ENCODE data around the gene FIS1.

FIS1 gene

DNA sequence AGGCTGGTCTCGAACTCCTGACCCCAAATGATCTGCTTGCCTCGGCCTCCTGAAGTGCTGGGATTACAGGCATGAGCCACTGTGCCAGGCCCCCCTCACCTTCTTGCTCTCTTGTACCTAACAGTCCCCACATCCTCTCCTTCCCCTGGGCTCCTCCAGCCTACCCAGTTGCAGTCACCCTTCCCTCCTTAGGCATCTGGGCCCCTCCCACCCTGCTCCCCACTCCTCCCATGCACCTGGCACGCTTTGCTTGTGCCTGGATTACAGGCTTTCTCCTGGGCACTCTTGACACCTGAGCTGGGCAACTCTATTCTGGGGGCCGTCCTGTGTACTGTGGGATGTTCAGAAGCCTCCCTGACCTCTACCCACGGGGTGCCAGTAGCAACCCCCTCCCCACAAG lies 10.2 kb downstream of the FIS1 start:
- DNase-seq (ENCODE audit: low read depth, low spot score): no peak

DNA sequence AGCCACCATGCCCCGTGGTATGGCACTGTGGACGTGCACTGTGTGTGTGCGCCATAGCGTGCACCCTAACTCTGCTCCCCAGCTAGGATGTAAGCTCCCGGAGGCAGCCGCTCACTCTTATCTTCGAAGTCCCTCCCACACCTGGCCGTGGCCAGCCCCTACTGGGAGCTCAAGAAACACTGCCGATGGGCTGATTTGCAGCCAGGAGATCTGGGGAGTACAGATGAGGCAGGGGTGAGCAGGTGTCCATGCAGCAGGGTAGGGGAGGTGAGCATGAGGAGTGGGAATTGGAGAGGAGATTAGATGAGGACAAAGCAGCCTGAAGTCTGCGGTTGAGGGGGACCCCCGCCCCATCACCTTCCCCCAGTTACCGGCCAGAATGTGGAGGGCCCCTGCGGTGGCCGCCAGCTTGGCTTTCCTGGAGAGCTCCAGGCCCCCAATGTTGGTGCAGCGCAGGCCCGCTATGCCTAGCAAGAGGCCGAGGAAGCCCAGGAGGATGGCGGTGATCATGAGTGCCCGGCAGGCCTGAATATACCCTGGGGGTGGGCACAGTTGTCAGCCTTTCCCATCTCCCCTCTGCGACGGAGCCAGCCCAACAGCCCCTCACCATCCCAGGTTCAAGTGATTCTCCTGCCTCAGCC lies 10.9 kb downstream of the FIS1 start:
- DNase-seq (ENCODE audit: low read depth, low spot score): no peak

DNA sequence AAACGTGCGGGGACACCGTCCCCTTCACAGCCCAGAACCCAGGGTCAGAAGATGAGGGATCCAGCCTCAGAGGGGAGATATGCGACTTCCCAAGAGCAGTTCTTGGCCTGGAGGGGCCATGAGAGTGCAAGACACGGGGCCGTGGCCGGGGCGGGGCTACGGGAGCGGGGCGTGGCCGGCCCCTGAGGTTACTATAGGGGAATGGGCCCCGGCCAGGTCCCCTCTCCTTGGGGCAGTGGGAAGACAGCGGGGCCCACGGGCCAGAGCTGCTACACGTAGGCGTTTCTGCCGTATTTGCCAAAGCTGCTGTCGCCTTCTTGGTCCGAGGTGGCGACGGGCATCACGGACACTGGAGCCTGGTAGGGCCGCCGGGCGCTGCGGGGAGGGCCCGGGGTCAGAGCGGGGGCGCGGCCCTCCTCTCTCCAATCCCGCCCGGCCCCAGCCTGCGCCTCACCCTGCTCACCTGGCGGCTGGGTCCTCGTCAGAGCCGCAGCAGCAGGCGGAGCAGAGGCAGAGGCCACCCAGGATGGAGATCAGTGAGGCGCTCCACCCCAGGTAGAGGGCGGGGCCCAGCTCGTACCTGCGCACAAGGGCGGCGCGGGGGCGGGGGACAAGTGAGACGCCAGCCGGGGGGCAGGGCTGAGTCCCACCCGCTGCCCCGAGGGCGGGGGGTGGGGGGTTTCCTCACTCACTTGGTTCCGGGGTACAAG lies 12.6 kb downstream of the FIS1 start:
- no peak for DNase-seq (ENCODE audit: low read depth, low spot score)

DNA sequence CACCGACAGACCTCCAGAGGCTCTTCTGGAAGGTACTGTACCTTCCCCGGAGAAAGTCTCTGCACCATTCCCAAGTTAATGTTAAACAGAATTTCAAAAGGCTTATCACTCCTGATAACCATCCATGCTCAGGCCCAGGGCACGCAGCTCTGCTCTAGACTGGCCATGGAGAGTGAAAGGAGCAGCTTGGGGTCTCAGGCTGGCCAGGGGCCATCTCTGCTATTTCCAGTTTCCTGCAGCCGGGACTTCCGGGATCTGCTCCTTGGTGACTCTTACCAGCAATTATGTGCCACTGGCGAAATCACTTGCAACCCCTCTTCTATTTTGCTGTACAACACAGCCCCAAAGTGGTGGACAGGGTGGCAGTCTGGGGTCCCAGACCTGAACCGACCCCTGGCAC lies 13.2 kb downstream of the FIS1 start:
- no peak for DNase-seq (ENCODE audit: low read depth, low spot score)

DNA sequence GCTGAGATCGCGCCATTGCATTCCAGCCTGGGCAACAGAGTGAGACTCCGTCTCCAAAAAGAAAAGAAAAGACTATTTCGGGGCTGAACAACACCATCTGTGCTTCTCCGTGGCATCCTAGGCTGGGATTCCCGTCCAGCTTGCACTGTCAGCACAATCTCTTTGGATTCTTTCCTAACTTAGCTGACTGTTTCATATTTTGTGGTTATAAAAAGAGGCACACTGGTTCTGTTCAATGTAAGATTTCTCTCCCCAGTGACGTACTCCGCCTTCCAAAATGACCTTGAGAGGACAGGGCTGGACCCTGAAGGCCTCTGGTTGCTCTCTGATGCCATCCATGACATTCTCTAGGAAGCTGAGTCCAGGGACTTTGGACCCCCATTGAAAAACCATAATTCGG lies 18.2 kb downstream of the FIS1 start:
- DNase-seq (ENCODE audit: low read depth, low spot score): no peak

DNA sequence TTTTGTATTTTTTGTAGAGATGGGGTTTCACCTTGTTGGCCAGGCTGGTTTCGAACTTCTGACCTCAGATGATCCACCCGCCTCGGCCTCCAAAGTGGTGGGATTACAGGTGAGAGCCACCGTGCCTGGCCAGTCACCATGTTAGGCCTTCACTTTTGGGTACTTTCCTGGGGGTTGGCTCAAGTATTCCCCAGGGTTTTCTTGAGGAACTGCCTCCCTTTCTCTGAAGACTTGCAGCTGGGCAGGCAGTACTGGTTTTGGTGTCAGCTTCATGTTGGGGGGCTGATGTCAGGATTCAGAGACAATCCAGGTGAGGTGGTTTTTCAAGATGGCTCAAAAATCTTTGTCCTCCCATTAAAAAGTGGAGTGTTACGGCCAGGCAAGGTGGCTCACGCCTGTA lies 19.2 kb downstream of the FIS1 start:
- no peak for DNase-seq (ENCODE audit: low read depth, low spot score)

DNA sequence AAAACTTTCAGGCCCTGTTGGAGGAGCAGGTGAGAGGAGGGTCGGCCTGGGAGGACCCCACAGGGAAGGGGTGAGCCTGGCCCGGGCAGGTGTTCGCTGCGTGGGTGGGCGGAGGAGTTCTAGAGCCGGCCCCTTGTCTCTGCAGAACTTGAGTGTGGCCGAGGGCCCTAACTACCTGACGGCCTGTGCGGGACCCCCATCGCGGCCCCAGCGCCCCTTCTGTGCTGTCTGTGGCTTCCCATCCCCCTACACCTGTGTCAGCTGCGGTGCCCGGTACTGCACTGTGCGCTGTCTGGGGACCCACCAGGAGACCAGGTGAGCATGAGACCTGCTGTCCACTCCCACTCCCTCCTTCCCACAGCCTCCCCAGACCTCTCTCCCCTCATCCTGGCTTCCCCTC lies 21.4 kb downstream of the FIS1 start:
- no peak for DNase-seq (ENCODE audit: low read depth, low spot score)

DNA sequence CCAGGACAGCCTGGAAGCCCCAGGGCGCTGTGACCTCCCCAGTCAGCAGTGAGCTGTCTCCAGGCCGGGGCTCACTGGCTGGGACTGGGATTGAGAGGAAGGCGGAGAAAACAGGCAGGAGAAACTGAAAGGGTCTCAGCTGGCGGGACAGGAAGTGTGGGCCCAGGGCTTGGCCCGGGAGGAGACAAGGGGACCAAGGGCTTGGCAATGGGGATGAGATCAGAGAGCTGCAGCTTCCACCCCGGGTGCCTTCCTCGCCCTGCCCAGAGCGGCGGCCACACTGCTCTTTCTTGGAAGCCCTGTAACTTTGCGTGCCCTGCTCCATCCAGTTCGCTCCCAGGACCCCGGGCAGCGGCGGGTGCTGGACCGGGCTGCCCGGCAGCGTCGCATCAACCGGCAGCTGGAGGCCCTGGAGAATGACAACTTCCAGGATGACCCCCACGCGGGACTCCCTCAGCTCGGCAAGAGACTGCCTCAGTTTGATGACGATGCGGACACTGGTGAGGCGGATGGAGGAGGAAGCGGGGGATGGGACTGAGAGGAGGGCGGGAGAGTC lies 22.5 kb downstream of the FIS1 start:
- DNase-seq (ENCODE audit: low read depth, low spot score): no peak

DNA sequence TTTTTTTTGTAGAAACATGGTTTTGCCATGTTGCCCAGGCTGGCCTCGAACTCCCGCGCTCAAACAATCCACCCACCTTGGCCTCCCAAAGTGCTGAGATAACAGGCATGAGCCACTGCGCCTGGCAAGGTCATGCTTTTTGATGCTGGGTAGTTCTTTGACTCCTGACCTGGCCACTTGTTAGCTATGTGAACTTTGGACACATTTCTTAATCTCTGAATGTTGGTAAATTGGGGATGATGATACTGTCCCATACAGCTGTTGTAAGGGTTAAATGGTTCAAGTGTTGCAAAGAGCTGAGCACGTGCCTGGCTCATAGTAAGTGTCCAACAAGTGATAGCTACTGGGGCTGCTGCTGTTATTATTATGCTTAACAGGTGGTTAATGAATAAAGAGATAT lies 24.6 kb downstream of the FIS1 start:
- no peak for DNase-seq (ENCODE audit: low read depth, low spot score)

DNA sequence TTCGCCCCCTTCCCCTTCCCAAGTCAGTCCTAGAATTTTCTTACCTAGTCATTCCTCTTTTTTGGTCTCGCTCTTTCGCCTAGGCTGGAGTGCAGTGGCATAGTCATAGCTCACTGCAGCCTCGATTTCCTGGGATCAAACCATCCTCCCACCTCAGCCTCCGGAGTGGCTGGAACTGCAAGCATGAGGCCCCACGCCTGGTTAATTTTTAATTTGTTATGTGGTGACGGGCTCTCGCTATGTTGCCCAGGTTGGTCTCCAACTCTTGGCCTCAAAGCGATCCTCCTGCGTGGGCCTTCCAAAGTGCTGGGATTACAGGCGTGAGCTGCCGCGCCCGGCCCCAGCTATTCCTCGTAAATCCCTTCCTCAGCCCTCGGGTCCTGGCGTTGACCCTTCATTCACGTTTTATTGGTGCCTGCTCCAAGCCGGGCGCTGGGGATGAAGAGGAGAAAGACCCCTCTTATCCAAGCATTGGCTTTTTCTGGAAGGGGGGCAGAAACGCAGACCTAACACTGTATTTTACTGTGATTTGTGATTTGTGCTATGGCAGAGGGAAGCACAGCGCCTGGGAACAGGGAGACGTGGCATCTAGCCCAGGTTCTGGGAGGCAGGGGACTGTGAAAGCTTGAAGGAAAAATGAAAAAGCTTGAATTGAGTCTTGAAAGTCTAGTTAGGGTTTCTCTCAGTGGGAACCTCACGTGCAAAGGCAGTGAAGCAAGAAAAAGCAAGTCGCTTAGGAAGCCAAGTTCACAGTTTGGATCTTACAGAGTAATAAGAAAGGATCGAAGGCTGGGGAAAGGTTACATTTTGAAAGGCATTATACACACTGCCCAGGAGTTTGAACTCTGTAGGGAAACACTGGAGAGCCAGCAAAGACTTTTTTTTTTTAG lies 26.4 kb downstream of the FIS1 start:
- DNase-seq (ENCODE audit: low read depth, low spot score): no peak

DNA sequence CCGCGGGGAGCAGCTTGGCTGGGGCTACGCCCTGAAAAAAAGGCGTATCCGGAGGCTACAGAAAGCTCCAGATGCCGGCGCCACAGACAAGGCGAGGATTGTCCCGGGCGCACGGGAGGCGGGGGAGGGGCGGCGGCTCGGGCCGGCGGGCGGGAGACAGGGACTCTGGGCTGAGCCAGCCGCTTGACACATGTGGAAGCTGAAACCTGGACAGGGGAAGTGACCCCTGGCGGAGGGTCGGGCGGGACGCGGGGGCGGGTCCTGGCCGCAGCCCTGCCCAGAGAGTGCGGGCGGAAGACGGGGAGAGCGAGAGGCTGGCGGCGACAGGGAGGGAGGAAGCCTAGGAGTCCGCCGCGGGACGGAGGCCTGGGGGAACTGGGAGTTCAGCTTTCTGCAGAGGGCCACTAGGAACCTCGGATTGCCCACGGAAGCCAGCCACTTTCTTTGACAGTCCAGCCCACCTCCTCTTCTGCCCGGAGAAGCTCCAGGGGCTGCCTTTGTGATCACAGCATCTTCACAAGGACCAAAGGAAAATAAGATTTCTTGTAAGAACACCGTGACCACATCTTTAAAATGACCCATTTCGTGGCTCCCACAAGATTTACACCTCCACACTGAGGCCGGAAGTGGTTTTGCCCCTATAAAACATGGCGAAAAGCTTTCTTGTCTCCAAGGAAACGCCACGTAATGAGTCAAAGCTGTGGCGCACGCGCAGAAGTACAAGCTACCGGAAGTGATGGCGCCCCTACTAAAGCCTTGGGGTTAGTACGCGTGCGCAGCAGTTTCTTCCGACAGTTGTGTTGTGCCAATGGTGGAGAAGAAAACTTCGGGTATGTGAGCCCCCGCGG lies 27.3 kb downstream of the FIS1 start, which contains the start of the genes PLOD3 and ZNHIT1:
TSS of gene PLOD3 (minus strand) at position 194 of the 848 bp plus-strand sequence. CDS start 307 bp downstream, outside the sequence.
TSS of gene ZNHIT1 (plus strand) at position 778 of the 848 bp plus-strand sequence. CDS start at position 809, 31 bp downstream.
- peak; percentile 89 for DNase-seq (ENCODE audit: low read depth, low spot score)

DNA sequence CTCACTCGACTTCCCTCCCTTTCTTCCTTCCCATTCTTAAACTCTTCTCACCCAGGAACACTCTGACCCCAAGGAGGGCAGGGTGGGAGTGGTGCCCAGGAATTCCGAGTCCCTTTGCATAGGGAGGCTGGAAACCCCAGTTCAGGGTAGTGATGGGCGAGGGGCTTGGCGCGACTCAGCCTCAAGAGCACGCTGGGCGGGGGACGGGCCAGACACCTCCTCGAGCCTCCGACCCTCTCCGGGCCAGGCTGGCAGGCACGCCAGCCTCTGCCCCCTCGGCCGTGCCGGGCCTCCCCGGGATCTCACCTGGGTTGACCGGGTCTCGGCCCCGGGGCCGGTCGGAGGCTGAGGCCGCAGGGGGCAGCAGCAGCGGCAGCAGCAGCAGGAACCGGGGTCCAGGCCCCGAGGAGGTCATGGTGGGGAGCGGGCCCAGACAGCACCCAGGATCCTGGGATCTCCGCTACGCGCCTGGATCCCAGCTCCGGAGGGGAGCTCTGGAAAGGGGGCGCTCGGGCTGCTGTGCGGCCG lies 28.0 kb downstream of the FIS1 start:
- DNase-seq (ENCODE audit: low read depth, low spot score): no peak

DNA sequence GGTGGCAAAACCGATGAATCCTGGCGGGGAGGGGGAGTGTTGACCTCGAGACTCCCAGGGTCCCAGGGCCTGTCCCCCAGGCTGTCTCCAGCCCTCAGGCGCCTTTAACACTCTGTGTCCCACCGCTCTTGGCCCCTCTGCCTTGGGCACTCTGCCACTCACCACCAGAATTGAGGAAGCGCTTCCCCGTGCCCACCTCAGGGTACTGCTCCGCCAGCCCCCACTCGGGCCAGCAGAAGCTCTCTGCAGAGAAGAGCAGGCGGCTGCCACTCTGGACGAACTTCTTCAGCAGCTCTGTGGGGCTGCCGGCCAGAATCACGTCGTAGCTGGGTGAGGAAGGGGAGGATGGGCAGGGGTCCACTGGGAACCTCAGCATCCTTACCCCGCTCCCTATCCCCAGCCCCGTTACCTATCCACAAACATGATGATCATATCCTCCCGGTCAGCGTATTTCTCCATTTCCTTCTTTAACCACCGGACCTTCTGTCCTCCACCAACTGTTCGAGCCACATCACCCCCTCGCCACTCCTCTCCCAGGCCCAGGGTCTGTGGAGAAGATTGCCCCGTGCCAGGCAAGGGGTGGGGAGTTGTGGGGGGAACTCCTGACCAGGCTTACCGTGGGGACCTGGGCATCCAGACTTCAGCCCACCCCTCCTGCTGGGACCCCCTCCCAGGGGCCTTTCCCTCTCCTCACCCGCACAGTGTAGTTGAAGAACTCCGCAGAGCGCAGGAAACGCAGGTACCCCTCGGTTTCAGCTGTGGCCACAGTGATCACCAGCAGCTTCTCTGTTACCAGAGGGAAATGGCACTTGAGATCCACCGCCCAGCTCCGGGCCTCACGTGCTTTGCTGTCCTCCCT lies 28.7 kb downstream of the FIS1 start:
- no peak for DNase-seq (ENCODE audit: low read depth, low spot score)

DNA sequence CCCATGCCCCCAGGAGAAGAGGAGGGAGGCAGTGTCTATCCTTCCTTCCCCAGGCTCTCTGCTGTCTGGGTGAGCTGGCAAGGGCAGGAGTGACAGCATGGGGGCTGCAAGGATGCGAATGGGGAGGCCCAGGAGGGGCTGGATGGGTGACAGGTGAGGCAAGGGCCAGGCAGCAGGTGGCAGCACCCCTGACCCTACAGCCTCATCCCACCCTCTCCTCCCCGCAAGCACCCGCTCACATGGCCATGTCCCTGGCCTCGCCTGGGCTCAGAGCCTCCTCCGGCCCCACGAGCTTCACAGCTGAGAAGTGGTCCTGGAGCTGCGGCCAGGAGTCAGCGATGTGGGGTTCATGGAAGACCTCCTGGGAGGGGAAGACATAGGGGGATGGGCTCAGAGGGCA lies 32.9 kb downstream of the FIS1 start:
- no peak for DNase-seq (ENCODE audit: low read depth, low spot score)

DNA sequence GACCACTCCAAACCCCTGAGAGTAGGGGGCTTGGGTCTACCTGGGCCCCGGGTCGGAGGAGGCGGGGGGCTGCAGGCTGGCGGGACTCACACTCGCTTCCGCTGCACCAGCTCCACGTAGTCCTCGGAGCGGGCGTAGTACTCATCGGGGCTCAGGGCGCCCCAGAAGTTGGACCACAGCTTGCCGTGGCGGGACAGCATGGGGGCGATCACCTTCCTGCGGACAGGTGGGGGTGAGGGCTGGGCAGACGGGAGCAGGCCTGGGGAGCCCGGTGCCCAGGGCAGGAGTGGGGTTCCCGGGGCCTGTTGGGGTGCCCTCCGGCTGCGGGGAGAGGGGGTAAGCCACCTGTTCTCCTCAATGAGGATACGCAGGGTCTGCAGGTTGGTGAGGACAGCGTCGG lies 33.4 kb downstream of the FIS1 start:
- DNase-seq (ENCODE audit: low read depth, low spot score): no peak

DNA sequence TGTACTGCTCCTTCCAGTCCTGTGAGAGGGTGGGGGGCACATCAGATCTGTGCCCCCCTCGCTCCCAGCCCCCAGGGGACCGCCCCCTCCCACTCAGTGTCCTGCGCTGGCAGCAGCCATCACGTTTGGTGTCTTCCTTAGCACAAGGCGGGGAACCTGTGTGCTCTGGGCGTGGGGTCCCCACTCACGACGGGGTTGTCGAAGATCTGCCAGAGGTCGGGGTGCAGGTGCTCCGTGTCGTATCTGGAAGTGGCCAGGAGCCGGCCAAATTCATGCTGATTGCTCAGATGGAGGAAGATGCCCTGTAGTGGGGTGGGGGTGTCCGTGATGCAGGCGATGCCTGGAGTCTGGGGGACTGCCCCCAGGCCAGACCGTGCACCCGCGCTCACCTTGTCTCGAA lies 34.7 kb downstream of the FIS1 start:
- no peak for DNase-seq (ENCODE audit: low read depth, low spot score)

DNA sequence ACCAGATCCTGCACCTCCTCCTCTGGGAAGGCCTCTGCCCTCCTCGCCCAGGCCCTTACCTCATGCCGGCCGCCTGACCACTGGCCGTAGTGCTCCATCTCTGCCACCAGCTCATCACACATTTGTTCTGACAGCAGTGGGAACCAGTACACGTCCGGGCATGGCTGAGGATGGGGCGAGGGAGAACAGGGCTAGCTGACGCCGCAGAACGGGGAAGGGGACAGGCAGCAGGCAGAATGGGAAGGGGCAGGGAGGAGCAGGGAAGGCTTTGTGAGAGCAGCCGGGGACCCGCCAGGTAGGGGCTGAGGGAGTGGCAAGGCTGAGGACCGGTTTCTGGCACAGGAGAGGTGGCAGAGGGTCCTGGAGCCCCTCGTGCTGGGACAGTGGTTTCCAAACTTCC lies 36.1 kb downstream of the FIS1 start:
- DNase-seq (ENCODE audit: low read depth, low spot score): no peak

DNA sequence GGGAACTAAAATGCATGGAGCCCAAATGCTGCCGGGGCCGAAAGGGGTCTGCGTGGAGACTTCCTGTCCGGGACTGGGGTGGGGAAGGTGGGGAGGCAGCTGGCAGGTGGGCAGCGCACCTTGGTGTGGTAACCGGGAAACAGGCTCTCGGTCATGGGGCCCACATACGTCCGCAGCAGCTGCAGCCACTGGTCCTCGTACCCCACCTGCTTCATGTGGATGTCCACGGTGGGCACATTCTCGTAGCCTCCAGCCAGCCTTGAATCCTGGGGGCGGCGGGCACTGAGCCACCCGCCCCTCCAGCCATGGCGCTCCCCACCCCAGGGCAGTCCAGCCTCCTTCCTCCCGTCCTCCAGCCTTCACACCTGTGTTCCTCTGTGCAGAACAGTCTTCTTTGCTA lies 37.4 kb downstream of the FIS1 start:
- no peak for DNase-seq (ENCODE audit: low read depth, low spot score)

DNA sequence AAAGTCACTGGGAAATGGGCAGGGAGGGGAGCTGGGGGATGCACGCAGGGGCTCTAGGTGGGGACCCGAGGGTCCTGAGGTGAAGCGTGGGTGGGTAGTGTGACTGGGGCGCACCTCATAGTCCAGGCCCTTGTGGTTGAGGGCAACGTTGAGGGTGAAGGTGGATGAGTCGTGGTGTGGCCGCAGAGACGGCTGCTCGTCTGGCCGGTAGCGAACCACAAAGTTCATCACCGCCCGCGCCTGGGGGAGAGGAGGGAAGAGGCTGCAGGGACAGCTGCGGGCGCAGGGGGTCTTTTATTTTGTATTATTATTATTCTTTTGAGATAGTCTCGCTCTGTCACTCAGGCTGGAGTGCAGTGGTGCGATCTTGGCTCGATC lies 38.2 kb downstream of the FIS1 start:
- DNase-seq (ENCODE audit: low read depth, low spot score): no peak
